ENCODE results near the gene POMGNT1. TPM values are rescaled to one million over a fixed set of nuclear protein-coding genes. Genes with fewer than 3 reads are reported as not detected.
"Not testable (repeated sequence)": the region's sequence is repeated elsewhere in the genome, so short reads cannot be mapped to it uniquely, and the experiment has no call there.

POMGNT1 gene
- total and polyA plus RNA-seq, 10 of the 15 experiments (the other 5 are each of a cell fraction or from before 2014, with no cell fraction given) = 8.6 to 35.2 (median 29.5) TPM

DNA sequence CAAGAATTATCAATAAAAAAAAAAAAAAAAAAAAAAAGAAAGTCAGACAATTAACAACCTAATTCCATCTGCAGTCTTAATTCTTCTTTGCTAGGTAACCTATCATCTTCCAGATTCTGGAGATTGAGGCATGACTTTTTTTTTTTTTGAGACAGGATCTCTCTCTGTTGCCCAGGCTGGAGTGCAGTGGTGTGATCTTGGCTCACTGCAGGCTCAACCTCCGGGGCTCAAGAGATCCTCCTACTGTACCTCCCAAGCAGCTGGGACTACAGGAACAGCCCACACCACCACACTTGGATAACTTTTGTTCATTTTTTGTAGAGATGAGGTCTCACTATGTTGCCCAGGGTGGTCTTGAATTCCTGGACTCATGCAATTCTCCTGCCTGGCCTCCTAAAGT lies 44.7 kb upstream of the POMGNT1 start:
- in situ Hi-C loops (cut with MboI) = no loop called here
- CTCF ChIA-PET = interaction anchor here (0.9 kb wide), 1 partner anchor 99 kb away, joined by 4 read pairs; no protein-coding TSS in a partner anchor
- intact Hi-C loops (cut with micrococcal nuclease; ENCODE audit: unreplicated experiment) = no loop called here
- SMC1A ChIA-PET (ENCODE audit: uncharacterized antibody, unreplicated experiment) = no interaction called here
- no peak for TF ChIP-seq EED (IDR thresholded peaks at IDR 0.05; ENCODE audit: low read depth)
- no peak for TF ChIP-seq SREBF1 (IDR thresholded peaks at IDR 0.05; ENCODE audit: low read length)
- TF ChIP-seq, protein P1, sequence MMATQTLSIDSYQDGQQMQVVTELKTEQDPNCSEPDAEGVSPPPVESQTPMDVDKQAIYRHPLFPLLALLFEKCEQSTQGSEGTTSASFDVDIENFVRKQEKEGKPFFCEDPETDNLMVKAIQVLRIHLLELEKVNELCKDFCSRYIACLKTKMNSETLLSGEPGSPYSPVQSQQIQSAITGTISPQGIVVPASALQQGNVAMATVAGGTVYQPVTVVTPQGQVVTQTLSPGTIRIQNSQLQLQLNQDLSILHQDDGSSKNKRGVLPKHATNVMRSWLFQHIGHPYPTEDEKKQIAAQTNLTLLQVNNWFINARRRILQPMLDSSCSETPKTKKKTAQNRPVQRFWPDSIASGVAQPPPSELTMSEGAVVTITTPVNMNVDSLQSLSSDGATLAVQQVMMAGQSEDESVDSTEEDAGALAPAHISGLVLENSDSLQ (IDR thresholded peaks at IDR 0.05) = no peak
- TF ChIP-seq FOXM1 (IDR thresholded peaks at IDR 0.05; ENCODE audit: low read depth, low read length) = no peak
- no peak for TF ChIP-seq SRF (IDR thresholded peaks at IDR 0.05; ENCODE audit: low read depth in 2 of 2, low read length in 2 of 2)
- TF ChIP-seq, protein P2, sequence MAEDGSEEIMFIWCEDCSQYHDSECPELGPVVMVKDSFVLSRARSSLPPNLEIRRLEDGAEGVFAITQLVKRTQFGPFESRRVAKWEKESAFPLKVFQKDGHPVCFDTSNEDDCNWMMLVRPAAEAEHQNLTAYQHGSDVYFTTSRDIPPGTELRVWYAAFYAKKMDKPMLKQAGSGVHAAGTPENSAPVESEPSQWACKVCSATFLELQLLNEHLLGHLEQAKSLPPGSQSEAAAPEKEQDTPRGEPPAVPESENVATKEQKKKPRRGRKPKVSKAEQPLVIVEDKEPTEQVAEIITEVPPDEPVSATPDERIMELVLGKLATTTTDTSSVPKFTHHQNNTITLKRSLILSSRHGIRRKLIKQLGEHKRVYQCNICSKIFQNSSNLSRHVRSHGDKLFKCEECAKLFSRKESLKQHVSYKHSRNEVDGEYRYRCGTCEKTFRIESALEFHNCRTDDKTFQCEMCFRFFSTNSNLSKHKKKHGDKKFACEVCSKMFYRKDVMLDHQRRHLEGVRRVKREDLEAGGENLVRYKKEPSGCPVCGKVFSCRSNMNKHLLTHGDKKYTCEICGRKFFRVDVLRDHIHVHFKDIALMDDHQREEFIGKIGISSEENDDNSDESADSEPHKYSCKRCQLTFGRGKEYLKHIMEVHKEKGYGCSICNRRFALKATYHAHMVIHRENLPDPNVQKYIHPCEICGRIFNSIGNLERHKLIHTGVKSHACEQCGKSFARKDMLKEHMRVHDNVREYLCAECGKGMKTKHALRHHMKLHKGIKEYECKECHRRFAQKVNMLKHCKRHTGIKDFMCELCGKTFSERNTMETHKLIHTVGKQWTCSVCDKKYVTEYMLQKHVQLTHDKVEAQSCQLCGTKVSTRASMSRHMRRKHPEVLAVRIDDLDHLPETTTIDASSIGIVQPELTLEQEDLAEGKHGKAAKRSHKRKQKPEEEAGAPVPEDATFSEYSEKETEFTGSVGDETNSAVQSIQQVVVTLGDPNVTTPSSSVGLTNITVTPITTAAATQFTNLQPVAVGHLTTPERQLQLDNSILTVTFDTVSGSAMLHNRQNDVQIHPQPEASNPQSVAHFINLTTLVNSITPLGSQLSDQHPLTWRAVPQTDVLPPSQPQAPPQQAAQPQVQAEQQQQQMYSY (CRISPR knock-in tag; IDR thresholded peaks at IDR 0.05) = no peak
- TF ChIP-seq TAF1 (IDR thresholded peaks at IDR 0.05; ENCODE audit: borderline replicate concordance, low read depth, low read length) = no peak
- no peak for TF ChIP-seq POLR2AphosphoS5 (IDR thresholded peaks at IDR 0.05; ENCODE audit: low read length)
- Histone ChIP-seq H3K36me3 (ENCODE audit: control insufficient read depth in 2 of 2, insufficient read depth in 2 of 2, low read length in 1 of 2) (no peaks in the 10 kb centered on the region), H3K4me1 (ENCODE audit: control insufficient read depth, insufficient read depth, low read length) (peaks cover 3% of the 10 kb centered on the region; the same call in 1 of the 2 replicates), H3K4me2 (ENCODE audit: control insufficient read depth, insufficient read depth) (no peak overlapping the region), H2AFZ (ENCODE audit: control insufficient read depth, low read depth, low read length) (no peak overlapping the region), H4K20me1 (ENCODE audit: control insufficient read depth, insufficient read depth) (no peaks in the 10 kb centered on the region), H3K9ac (ENCODE audit: control insufficient read depth, insufficient read depth, low read length) (no peak overlapping the region), H3K27ac (ENCODE audit: control insufficient read depth, insufficient read depth) (no peak overlapping the region), H3K27me3 (replicated peaks in 1 of 2; ENCODE audit: control insufficient read depth in 2 of 2, insufficient read depth in 2 of 2, low read length in 1 of 2) (no peaks in the 10 kb centered on the region), H3K9me3 (replicated peaks; ENCODE audit: control insufficient read depth, insufficient read depth, low read length) (no peaks in the 10 kb centered on the region; the same call in 2 of the 3 replicates), H3K79me2 (ENCODE audit: control insufficient read depth, insufficient read depth, low read length) (peaks cover 4% of the 10 kb centered on the region), H3K4me3 (no peak overlapping the region)
- FAIRE-seq (no peak), ATAC-seq (no peak), DNase-seq (ENCODE audit: low read depth, low spot score) (no peak)
- RAD21 ChIA-PET (ENCODE audit: unreplicated experiment) = no interaction called here
- POLR2A ChIA-PET = no interaction called here
- no TSS peak for BruUV-seq (replicated peaks)
- WGBS (ENCODE audit: insufficient coverage, insufficient replicate concordance, low lambda C conversion rate, missing lambda C conversion rate) = 50% methylated on average over 1 of the region's 1 CpG

DNA sequence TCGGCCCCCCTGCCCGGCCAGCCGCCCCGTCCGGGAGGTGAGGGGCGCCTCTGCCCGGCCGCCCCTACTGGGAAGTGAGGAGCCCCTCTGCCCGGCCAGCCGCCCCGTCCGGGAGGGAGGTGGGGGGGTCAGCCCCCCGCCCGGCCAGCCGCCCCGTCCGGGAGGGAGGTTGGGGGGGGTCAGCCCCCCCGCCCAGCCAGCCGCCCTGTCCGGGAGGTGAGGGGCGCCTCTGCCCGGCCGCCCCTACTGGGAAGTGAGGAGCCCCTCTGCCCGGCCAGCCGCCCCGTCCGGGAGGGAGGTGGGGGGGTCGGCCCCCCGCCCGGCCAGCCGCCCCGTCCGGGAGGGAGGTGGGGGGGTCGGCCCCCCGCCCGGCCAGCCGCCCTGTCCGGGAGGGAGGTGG lies 43.5 kb upstream of the POMGNT1 start:
- POLR2A ChIA-PET; H3K27ac ChIP-seq (ENCODE audit: control insufficient read depth, insufficient read depth); H4K20me1 ChIP-seq (ENCODE audit: control insufficient read depth, insufficient read depth); H3K4me1 ChIP-seq (ENCODE audit: control insufficient read depth, insufficient read depth, low read length); DNase-seq (ENCODE audit: low read depth, low spot score); in situ Hi-C loops (cut with MboI); FAIRE-seq; CTCF ChIA-PET; H2AFZ ChIP-seq (ENCODE audit: control insufficient read depth, low read depth, low read length); BruUV-seq (replicated peaks); H3K79me2 ChIP-seq (ENCODE audit: control insufficient read depth, insufficient read depth, low read length); H3K36me3 ChIP-seq (ENCODE audit: control insufficient read depth in 2 of 2, insufficient read depth in 2 of 2, low read length in 1 of 2); H3K4me2 ChIP-seq (ENCODE audit: control insufficient read depth, insufficient read depth); H3K9me3 ChIP-seq (replicated peaks; ENCODE audit: control insufficient read depth, insufficient read depth, low read length); H3K4me3 ChIP-seq; intact Hi-C loops (cut with micrococcal nuclease; ENCODE audit: unreplicated experiment); H3K9ac ChIP-seq (ENCODE audit: control insufficient read depth, insufficient read depth, low read length); SMC1A ChIA-PET (ENCODE audit: uncharacterized antibody, unreplicated experiment); H3K27me3 ChIP-seq (replicated peaks in 1 of 2; ENCODE audit: control insufficient read depth in 2 of 2, insufficient read depth in 2 of 2, low read length in 1 of 2); RAD21 ChIA-PET (ENCODE audit: unreplicated experiment); ATAC-seq: not testable (repeated sequence)
- WGBS (ENCODE audit: insufficient coverage, insufficient replicate concordance, low lambda C conversion rate, missing lambda C conversion rate) = no CpG with 5 or more reads among the region's 38 CpGs
